ENCODE results near the gene SPTBN4.

SPTBN4 gene

DNA sequence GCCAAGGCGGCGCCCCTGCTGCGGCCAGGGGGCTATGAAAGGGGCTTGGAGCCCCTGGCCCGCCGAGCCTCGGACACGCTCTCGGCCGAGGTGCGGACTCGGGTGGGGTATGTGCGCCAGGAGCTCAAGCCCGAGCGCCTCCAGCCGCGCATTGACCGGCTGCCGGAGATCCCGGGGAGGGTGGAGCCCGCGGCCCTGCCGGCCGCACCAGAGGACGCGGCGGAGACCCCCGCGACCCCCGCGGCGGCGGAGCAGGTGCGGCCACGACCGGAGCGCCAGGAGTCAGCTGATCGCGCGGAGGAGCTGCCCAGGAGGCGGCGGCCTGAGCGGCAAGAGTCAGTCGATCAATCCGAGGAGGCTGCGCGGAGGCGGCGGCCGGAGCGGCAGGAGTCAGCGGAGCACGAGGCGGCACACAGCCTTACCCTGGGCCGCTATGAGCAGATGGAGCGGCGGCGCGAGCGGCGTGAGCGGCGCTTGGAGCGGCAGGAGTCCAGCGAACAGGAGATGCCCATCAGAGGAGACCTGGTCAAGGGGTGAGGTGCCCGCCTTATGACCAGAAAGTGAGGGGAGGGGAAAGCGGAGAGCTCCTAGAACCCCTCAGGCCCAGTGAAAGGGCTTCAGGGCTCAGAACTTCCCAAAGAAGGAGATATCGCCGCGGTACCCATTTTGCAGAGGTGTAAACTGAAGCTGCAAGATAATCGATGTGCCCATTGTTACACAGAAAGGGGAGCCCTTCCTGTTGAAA, 101.1 kb downstream of the SPTBN4 start:
- no peak for DNase-seq

DNA sequence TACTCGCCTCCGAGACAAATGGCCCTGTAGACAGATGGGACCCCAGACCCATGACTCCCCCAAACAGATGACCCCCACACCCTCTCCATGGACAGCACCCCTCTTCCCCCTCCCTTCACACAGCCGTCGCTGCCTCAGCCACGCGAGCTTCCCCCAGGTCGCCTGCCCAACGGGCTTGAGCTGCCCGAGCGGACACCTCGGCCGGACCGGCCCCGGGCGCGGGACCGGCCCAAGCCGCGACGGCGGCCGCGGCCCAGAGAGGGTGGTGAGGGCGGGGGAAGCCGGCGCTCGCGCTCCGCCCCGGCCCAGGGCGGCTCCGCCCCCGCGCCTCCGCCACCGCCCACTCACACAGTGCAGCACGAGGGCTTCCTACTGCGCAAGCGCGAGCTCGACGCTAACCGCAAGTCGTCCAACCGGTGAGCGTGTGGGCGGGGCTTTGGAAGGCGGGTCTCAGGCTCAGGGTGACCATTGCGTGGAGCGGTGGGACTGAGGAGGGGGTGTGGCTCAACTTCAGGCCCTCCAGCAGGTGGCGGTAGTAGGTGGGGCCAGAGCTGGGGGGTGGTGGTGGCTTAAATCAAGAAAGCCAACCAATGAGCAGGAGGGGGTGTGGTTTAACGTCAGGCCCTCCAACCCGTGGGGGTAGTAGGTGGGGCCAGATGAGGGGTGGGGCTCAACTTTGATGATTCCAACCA, 103.7 kb downstream of the SPTBN4 start:
- DNase-seq, result peak; percentile 98

DNA sequence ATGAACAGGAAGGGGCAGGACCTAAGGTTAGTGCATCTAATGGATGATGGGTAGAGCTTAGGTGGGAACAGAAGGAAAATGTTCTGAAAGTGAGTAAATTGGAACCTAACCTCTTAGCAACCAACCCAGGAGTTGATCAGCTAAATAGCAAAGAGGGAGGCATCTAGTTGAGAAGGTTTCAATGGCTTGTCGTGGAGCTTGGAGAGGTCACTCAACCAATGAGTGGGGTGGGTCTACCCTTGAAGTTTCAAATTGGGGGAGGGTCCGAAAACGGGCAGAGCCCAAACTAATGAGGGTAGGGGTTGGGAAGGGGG, 104.2 kb downstream of the SPTBN4 start:
- no peak for DNase-seq

DNA sequence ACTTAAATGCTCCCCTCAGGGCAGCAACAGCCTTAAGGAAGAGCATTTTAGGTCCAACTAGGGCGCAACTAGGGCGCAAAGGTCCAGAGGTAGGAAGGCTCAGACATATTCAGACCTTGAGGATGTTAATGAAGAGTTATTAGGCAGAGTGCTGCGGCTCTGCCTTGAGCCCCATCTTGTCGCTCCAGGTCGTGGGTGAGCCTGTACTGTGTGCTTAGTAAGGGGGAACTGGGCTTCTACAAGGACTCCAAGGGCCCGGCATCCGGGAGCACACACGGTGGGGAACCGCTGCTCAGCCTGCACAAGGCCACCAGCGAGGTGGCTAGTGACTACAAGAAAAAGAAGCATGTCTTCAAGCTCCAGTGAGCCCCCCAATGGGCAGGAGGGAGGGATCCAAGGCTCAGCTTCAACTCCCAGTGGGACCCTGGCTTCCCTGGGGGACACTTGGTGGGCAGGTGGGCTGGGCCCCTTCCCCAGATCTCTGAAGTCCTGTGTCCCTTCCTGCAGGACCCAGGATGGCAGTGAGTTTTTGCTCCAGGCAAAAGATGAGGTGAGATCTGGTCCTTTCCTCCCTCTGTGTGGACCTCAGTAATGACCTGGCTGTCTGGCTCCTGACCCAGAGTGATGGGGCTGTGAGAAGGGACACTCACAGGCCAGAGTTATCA, 105.2 kb downstream of the SPTBN4 start:
- no peak for DNase-seq

DNA sequence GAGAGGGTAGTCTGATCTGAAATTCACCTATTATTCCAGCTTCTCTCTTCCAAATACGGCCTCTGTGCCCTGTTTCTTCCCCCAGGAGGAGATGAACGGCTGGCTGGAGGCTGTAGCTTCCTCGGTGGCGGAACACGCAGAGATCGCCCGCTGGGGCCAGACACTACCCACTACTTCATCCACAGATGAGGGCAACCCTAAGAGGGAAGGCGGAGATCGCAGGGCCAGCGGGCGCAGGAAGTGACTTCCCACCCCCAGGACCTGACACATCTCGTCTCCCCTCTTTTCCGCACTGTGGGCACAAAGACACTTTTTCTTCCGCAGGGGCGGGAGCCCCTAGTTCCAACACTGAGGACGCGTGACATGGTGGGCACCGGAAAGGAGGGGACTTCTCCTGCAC, 108.5 kb downstream of the SPTBN4 start:
- DNase-seq, result no peak

DNA sequence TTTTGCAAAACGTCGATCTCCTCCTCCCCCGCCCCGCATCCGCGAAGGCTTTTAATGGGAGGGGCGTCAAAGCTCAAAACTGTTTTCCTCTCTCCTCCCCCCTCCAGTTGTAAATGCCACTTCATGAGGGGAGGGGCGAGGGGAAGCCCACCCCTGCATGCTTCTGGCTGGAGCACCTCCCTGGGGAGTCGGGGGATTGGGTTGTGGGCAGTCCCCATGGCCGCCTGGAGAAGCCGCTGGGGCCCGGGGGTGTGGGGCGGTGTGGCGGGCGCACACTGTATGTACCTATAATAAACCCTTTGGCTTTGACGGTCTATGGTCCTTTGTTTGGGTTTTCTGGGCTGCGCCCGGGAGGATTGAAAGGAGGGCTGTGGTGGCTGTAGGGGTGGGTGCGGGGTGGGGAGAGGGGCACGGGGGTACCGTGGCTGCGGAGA, 109.4 kb downstream of the SPTBN4 start:
- no peak for DNase-seq

DNA sequence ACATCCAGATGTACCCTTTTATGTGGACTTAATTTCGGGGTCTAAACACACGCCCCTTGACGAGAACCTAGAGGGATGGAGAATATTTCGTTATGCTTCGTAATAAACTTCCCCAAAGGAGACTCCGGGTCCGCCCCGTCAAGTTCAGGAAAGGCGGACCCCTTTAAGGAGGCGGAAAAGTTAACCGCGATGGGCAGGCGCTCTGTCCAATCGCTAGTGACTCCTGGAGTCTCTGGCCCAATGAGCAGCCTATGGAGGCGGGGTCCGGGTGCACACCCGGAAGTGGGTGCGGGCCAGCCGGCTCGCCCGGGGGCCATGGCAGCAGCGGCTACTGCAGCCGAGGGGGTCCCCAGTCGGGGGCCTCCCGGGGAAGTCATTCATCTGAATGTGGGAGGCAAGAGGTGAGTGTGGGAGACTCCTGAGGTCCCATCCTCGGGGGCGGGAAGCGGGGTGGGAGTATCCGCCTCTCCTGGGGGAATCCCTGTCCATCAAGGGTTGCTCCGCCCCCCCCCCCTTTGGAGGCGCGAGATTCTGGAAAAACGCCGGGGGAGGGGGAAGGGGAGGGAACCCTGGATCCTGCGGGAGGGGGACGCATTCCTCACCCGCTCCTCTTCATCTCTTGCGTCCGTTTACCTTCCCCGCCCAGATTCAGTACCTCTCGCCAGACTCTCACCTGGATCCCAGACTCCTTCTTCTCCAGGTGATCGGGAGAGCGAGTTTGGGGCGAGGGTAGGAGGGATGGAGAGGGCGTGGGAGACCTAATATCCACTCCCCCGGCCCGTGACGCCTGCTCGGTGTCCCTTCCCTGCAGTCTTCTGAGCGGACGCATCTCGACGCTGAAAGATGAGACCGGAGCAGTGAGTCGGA, 110.0 kb downstream of the SPTBN4 start, which contains the start of gene SHKBP1:
SHKBP1 (plus strand) TSS at position 289 of the 867 bp plus-strand sequence; CDS start at position 316, 27 bp downstream.
- DNase-seq, result peak; percentile 92

DNA sequence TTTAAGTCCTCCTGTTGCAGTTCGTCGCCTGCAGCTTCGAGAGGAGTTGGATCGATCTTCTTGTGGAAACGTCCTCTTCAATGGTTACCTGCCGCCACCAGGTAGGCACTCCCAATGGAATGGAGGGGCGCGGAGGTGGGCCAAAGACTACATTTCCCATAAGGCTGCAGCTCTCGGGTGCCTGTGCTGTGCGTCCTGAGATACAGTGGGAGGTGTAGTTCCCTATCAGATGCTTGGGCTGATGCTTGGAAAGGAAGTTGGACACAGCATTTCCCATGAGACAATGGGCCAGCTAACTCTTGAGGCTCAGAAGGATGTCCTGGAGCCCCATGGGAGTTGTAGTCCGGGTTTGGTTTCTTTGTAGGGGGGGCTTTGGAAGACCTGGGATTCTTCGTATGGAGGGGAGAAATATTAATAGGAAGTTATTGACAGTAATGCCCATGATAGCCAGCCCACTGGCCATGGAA, 111.7 kb downstream of the SPTBN4 start:
- DNase-seq, result no peak

DNA sequence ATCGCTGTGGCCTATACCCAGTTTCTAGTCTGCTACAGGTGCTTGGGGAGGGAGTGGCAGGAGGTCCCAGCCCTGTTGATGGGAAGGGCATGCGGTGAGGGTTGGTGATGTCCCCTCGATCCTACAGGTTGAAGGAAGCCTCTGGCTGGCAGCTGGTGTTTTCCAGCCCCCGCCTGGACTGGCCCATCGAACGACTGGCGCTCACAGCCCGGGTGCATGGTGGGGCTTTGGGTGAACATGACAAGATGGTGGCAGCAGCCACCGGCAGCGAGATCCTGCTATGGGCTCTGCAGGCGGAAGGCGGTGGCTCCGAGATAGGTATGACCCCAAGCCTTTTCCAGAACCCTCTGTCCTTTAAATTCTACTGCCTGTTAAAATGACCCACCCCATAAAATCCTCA, 113.8 kb downstream of the SPTBN4 start:
- no peak for DNase-seq

DNA sequence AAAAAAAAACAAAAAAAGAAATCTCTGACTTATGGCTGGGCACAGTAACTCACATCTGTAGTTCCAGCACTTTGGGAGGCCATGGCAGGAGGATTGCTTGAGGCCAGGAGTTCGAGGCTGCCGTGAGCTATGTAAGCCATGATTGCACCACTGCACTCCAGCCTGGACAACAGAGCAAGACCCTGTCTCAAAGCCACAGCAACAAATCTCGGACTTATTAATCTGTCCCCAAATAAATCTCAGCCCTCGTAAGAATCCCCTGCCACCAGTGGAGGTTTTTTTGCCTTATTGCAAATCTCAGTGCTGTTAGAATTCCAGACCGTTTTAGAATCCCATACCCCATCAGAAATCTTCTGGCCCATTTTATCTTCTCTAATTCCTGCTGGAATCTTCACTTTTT, 114.7 kb downstream of the SPTBN4 start:
- no peak for DNase-seq

DNA sequence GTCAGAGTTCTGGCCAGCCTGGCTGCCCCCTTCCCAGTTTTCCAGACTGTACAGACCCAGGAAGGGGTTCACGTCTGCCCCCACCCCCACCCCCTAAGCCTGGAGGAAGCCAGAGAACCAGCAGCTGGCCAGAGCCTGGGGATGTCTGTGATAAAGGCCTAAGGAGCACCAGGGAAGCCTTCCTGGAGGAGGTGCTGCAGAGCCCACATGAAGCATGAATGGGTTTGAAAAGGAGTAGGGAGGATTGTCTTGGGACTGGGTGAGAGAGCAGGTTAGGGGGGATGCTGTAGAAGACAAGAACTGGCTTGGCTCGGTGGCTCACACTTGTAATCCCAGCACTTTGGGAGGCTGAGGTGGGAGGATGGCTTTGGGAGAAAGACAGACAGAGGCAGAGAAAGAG, 115.7 kb downstream of the SPTBN4 start:
- DNase-seq, result no peak

DNA sequence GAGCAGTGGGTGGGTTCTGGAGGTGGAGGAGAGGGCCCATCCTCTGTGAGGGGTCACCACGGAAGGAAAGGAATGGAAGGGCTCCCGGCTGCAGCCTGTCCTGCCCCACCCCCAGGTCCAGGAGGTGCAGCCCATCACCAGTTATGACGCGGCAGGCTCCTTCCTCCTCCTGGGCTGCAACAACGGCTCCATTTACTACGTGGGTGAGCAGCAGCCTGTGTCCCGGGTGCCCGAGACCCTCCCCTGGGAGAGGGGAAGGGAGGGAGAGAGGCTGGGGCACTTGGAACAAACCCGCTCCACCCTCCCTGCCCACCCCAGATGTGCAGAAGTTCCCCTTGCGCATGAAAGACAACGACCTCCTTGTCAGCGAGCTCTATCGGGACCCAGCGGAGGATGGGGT, 116.5 kb downstream of the SPTBN4 start:
- DNase-seq, result no peak

DNA sequence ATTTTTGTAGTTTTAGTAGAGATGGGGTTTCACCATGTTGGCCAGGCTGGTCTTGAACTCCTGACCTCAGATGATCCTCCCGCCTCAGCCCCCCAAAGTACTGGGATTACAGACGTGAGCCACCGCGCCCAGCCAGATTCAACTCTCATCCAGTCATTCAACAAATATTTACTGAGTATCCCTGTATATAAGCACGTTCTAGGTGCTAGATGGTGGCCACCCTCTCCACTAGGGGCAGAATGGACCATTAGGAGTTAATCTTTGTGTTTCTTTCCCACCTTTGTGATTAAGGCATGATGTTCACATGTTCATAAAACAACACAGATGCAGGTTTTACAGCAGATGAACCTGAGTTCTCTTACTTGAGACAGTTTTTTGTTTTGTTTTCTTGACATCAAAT, 117.2 kb downstream of the SPTBN4 start:
- no peak for DNase-seq

DNA sequence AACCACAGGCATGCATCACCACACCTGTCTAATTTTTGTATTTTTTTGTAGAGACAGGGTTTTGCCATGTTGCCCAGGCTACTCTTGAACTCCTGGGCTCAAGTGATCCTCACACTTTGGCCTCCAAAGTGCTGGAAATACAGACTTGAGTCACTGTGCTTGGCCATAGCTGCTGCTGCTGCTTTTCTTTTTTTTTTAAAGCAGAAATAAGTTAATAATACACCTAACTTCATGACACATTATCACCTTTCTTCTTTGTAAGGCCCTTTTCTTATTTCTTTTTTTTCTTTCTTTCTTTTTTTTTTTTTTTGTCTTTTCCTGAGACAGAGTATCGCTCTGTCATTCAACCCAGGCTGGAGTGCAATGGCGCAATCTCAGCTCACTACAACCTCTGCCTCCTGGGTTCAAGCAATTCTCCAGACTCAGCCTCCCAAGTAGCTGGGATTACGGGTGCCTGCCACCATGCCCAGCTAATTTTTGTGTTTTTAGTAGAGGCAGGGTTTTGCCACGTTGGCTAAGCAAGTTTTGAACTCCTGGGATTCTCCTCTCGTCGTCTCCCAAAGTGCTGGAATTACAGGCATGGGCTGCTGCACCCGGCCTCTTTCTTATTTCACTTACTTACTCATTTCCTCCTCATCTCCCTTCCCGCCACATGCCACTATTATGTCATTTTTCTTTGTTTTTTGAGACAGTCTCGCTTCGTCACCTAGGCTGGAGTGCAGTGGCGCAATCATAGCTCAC, 118.6 kb downstream of the SPTBN4 start:
- DNase-seq, result no peak

DNA sequence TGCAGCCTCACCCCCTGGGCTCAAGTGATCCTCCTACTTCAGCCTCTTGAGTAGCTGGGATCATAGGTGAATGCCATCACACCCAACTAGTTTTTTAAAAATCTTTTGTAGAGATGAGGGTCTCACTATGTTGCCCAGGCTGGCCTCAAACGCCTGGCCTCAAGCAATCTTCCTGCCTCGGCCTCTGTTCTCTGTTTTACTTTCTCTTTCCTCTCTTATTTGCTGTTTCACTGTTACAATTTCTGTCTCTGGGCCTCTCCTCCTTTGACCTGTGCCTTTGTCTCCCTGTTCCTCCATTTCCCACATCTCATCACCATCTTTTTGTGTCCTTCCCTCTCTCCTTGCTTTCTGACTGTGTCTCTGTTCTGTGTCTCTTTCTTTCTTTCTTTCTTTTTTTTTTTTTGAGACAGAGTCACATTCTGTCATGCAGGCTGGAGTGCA, 119.2 kb downstream of the SPTBN4 start:
- no peak for DNase-seq

DNA sequence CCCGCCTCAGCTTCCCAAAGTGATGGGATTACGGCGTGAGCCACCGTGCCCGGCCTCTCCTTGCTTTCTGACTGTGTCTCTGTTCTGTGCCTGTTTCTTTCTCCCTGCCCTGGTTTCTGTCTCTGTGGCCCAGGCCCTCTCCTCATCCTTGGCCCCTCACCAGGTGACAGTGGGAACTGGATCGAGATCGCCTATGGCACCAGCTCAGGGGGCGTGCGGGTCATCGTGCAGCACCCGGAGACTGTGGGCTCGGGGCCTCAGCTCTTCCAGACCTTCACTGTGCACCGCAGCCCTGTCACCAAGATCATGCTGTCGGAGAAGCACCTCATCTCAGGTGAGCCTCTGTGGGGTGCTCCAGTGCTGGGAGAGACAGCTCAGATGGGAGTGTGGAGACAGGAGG, 119.8 kb downstream of the SPTBN4 start:
- DNase-seq, result no peak

DNA sequence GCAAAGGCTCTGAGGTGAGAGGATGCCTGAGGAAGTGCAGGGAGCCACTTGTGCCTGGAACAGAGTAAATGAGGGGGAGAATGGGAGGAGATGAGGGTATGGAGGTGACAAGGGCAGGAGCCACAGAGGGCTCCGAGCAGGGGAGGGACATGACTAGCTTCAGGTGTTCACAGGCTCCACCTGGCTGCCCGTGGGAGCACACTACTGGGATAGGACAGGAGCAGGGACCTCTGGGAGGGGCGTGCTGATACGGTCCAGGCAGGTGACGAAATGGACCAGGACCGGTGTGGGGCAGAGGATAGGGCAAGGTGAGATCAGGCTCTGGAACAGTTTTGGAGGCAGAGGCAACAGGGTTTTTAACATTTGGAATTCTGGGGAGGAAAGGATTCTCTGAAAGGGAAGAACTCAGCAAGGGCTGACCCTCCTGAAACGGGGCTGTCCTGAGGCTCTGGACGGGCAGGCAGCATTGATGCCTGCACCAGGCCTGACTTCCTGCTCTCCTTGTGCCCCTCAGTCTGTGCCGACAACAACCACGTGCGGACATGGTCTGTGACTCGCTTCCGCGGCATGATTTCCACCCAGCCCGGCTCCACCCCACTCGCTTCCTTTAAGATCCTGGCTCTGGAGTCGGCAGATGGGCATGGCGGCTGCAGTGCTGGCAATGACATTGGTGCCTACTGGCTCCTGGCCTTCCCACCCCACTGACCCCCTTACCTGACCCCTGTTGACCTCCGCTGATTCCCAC, 121.5 kb downstream of the SPTBN4 start:
- no peak for DNase-seq

DNA sequence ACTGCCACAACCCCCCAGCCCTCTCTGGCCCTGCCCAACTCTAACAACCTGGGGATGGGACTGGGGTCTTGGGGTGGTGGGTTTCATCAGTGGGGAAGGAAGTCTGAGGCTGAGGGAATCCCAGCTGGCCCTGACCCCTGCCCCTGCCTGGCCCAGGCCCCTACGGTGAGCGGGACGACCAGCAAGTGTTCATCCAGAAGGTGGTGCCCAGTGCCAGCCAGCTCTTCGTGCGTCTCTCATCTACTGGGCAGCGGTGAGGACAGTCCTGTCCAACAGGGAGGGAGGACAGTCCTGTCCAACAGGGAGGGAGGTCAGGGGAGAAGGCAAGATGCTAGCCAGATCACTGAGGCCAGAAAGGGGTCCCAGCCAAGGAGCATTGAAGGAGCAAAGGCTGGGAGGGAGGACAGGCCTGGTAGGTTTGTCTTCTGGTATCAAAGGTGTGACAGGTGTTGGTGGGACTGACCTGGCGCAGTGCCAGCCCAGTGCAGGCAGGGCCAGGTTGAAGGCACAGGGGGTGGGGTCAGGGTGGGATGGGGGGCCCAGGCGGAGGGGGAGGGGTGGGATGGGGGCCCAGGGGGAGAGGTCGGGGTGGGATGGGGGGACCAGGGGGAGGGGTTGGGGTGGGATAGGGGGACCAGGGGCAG, 122.2 kb downstream of the SPTBN4 start:
- DNase-seq, result no peak

DNA sequence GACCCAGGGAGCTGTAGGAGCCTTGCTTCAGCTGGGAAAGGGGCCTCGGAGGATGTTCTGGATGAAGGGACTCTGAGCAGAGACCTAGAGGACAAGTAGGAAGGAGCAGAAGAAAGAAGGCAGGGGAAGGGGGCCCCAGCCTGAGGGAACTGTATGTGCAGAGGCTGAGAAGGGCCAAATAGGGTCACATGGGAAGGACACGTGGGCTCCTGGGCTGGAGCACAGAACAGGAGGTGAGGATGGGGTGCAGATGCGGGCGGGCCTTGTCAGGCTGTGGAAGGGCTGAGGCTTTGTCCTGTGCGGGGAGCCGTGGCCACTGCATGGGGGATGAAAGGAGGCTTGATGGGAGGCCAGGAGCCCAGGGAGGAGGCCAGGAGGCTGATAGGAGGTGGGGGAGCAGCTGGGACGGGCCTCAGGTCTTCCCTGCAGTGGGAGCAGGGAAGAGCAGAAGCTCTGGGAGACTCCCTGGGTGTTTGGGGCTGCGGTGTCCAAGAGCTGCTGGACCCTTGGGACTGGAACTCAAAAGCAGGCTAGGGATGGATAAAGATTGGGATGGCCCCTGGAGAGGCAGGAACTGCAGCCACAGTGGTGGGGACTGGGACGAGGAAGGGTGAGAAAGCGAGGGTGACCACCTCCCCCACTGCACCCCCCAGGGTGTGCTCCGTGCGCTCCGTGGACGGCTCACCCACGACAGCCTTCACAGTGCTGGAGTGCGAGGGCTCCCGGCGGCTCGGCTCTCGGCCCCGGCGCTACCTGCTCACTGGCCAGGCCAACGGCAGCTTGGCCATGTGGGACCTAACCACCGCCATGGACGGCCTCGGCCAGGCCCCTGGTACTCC, 123.0 kb downstream of the SPTBN4 start:
- no peak for DNase-seq
